Peyer's patch (tissue), 4 donors: Measurements from ENCODE around the gene LDLRAD3. TPM values are rescaled to one million over a fixed set of nuclear protein-coding genes. Genes with fewer than 3 reads are reported as not detected.

Source experiments
- DNase-seq, 3 donors: peaks; one replicate each; pipeline ENCODE4 v3.0.0-alpha.2; 2017 to 2019
- H3K27ac ChIP-seq, 4 donors: fragments of 200-600 bp; sonication (generic); one replicate each; pipeline ENCODE4 v1.5.1; 2016 to 2019
- H3K27me3 ChIP-seq, 2 donors: fragments of 200-600 bp; sonication (generic); one replicate each; pipeline ENCODE4 v1.5.1; 2019
- H3K36me3 ChIP-seq, 3 donors: fragments of 200-600 bp; sonication (generic); one replicate each; pipeline ENCODE4 v1.5.1; 2016 to 2019
- H3K4me1 ChIP-seq, 4 donors: fragments of 200-600 bp; sonication (generic); one replicate each; pipeline ENCODE4 v1.5.1; 2016 to 2019
- H3K4me3 ChIP-seq, 4 donors: fragments of 200-600 bp; sonication (generic); 1 replicate in 3 of 4; 2 replicates in 1 of 4; pipeline ENCODE4 v1.5.1; 2016 to 2019; ENCODE audit warnings: mild to moderate bottlenecking in 1 of 4
- H3K9me3 ChIP-seq, 4 donors: fragments of 200-600 bp; sonication (generic); one replicate each; pipeline ENCODE4 v1.5.1; 2016 to 2019; ENCODE audit warnings: mild to moderate bottlenecking in 1 of 4
- POLR2A ChIP-seq, 2 donors: fragments of 450-650 bp; IDR thresholded peaks; one replicate each; pipeline ENCODE4 v1.5.1; 2017; ENCODE audit warnings: antibody characterized with exemption in 2 of 2, mild to moderate bottlenecking in 2 of 2, moderate library complexity in 2 of 2
- total RNA-seq, 4 donors: library from RNA; depleted of rRNA; stranded (reverse); fragments of >200 nt; gene quantifications; one replicate each; pipeline ENCODE4 v1.1.0, GENCODE V29; 2016
- TF ChIP-seq, protein P1 (sequence below), 6 experiments: fragments of 450-650 bp in 4 of 6; fragments of 200-600 bp in 2 of 6; sonication (generic) in 1 of 6; IDR thresholded peaks; one replicate each; pipeline ENCODE4 v1.5.1; 2017 to 2019; ENCODE audit warnings: antibody characterized with exemption in 6 of 6, mild to moderate bottlenecking in 3 of 6, moderate library complexity in 1 of 6

Gene LDLRAD3
- total RNA-seq, 4 donors from 2014 or later: 1.2 to 14.0 (median 4.8) TPM

DNA sequence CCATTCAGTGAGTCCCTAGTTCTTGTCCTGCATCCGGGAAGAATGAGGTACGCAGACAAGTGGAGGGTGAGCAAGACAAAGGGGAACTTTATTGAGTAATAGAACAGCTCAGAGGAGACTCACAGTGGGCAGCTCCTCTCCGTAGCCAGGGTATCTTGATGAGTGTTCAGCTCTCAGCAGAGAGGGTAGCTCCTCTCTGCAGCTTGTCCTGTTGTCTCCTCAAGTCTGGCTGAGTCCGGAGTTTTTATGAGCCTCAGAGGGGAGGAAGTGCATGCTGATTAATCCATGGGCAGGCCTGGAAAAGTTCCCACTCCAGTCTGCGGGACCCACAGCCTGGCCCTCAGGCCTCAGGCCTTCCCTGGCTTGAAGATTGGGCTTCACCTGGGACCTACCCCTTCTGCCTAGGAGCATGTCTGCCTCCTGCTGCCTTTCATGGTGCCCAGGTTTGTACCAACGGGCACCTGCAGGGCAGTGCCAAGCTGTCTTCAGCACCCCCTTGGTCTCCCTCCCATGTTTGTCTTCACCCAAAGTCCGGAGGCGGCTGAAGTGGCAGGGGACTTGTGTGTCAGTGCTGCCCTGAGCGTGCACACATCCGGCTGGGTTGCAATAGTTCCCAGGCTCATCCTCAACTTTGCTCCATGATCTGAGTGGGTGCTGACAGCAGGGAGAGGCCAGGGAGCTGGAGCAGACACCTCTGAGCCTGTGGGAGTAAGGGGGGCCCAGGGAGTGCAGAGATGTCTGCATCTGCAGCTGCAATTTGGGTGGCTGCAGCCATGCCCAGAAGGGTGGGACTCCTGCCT lies 134.2 kb downstream of the LDLRAD3 start:
- H3K27ac ChIP-seq: no peak overlapping the region
- H3K27me3 ChIP-seq: no peaks in the 10 kb centered on the region
- no peaks in the 10 kb centered on the region for H3K36me3 ChIP-seq
- H3K4me3 ChIP-seq: no peak overlapping the region
- no peak for DNase-seq
- TF ChIP-seq, protein P1, sequence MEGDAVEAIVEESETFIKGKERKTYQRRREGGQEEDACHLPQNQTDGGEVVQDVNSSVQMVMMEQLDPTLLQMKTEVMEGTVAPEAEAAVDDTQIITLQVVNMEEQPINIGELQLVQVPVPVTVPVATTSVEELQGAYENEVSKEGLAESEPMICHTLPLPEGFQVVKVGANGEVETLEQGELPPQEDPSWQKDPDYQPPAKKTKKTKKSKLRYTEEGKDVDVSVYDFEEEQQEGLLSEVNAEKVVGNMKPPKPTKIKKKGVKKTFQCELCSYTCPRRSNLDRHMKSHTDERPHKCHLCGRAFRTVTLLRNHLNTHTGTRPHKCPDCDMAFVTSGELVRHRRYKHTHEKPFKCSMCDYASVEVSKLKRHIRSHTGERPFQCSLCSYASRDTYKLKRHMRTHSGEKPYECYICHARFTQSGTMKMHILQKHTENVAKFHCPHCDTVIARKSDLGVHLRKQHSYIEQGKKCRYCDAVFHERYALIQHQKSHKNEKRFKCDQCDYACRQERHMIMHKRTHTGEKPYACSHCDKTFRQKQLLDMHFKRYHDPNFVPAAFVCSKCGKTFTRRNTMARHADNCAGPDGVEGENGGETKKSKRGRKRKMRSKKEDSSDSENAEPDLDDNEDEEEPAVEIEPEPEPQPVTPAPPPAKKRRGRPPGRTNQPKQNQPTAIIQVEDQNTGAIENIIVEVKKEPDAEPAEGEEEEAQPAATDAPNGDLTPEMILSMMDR (IDR thresholded peaks at IDR 0.05): no peak
- TF ChIP-seq POLR2A (IDR thresholded peaks at IDR 0.05): no peak
- no peaks in the 10 kb centered on the region for H3K9me3 ChIP-seq
- H3K4me1 ChIP-seq: no peaks in the 10 kb centered on the region

DNA sequence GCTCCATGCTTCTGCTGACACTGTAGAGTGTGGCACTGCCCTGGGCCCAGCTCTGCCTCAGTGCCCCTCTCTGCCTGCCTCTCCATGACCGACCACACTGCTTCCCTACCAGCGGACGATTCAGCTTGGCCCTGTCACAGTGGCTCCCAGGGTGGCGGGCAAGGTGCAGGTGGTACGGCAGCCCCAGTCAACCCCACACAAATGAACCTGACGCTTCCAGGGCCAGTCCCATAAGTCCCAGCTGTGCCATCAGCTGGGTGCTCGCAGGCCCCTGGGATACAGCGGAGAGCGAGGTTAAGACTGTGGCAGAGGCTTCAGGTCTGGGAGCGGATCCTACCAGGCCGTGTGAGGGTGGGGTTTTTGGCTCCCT lies 134.8 kb downstream of the LDLRAD3 start:
- no peak overlapping the region for H3K4me3 ChIP-seq
- H3K4me1 ChIP-seq: no peaks in the 10 kb centered on the region
- H3K27me3 ChIP-seq: no peaks in the 10 kb centered on the region
- H3K9me3 ChIP-seq: no peaks in the 10 kb centered on the region
- DNase-seq: no peak
- TF ChIP-seq, protein P1 (IDR thresholded peaks at IDR 0.05): no peak
- no peak for TF ChIP-seq POLR2A (IDR thresholded peaks at IDR 0.05)
- no peak overlapping the region for H3K27ac ChIP-seq
- no peaks in the 10 kb centered on the region for H3K36me3 ChIP-seq

DNA sequence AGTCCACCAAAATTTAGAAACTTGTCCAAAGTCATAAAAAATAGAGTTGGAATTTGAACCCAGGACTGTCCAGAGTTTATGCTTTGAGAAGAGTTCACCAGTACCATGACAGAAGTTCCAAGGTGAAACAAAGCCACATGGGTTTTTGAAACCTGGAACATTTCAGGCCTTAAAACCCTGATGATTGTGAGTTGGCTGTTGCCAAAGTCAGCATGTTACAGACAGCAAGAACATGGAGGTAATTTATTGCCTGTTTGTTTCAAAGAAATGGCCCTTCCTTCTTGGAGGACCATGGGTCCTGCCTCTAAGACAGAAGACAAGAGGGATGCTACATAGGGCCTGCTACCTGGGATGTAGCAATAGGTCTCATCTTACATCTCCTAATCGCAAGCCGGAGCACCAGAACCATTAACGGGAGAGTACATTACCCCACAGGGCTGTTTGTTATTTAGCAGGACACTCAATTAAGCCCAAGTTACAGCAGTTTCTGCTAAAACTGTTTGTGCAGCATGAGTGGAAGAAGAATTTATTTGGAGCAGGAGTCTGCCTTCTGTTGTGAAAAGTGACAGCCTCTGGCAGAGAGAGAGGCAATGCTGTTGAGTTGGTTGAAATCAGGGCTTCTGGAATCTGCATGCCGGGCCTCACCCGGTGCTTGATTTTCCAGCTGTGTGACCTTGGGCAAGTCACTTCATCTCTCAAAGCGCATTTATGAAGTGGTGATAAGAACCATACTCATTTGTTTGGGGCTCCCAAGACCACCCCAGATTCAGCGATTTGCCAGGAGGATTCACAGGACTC lies 136.2 kb downstream of the LDLRAD3 start:
- H3K27ac ChIP-seq: no peak overlapping the region
- H3K9me3 ChIP-seq: no peaks in the 10 kb centered on the region
- TF ChIP-seq, protein P1 (IDR thresholded peaks at IDR 0.05): no peak
- TF ChIP-seq POLR2A (IDR thresholded peaks at IDR 0.05): no peak
- no peak overlapping the region for H3K4me3 ChIP-seq
- H3K27me3 ChIP-seq: no peaks in the 10 kb centered on the region
- no peaks in the 10 kb centered on the region for H3K4me1 ChIP-seq
- no peak for DNase-seq
- H3K36me3 ChIP-seq: no peaks in the 10 kb centered on the region

DNA sequence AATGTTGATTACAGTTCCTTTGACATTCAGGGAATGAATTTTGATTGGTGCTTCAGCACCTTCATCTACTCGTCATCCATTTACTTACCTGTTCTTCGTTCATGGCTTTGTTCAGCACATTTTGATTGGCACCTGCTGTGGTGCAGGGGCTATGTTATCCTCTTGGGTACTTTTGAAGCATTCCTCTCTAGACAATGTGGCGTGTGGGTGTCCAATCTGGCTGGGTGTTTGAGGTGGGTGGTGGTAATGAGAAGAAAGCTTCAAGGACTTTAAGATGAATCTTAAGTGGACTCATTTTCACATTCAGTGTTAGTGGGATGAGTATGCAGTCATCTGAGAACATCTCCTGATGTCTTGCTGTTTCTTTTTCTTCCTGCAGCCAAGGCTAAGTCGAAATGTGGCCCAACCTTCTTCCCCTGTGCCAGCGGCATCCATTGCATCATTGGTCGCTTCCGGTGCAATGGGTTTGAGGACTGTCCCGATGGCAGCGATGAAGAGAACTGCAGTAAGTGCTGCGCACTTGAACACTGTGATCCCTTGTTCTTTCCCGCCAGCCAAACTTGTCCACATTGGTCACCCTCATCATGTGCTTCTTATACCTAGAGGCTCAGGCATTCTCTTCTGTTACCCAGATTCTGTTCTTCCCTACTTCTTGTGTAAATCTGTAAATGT lies 137.5 kb downstream of the LDLRAD3 start:
- no peaks in the 10 kb centered on the region for H3K4me1 ChIP-seq
- H3K36me3 ChIP-seq: no peaks in the 10 kb centered on the region
- no peak overlapping the region for H3K4me3 ChIP-seq
- TF ChIP-seq, protein P1 (IDR thresholded peaks at IDR 0.05): no peak
- no peak for TF ChIP-seq POLR2A (IDR thresholded peaks at IDR 0.05)
- DNase-seq: no peak
- H3K27ac ChIP-seq: no peak overlapping the region
- no peaks in the 10 kb centered on the region for H3K9me3 ChIP-seq
- H3K27me3 ChIP-seq: no peaks in the 10 kb centered on the region

DNA sequence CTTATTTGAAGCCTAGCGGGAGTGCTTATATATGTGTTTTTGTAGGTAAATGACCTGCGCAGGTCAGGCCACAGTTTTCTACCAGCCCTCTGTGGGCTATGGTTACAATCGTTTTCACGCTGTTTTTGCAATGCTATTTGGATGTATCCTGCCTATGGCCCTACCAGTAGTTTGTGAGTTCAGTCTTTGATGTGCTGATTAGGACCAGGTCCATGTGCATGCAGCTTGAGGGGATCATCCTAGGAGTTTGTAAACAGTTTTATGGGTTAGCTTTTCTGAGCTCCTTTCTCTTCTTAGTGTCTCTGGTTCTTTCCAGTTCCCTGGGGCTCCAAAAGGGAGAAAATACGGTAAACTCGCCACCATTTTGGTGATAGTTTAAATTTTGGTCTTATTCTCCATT lies 142.5 kb downstream of the LDLRAD3 start:
- no peaks in the 10 kb centered on the region for H3K36me3 ChIP-seq
- TF ChIP-seq, protein P1 (IDR thresholded peaks at IDR 0.05): no peak
- no peak for TF ChIP-seq POLR2A (IDR thresholded peaks at IDR 0.05)
- H3K4me3 ChIP-seq: no peak overlapping the region
- no peaks in the 10 kb centered on the region for H3K4me1 ChIP-seq
- no peak for DNase-seq
- no peaks in the 10 kb centered on the region for H3K27me3 ChIP-seq
- H3K9me3 ChIP-seq: no peaks in the 10 kb centered on the region
- no peak overlapping the region for H3K27ac ChIP-seq
